Measurements from ENCODE around the gene MYBPHL. TPM values are rescaled to one million over a fixed set of nuclear protein-coding genes. Genes with fewer than 3 reads are reported as not detected.

The MYBPHL gene
- total and polyA plus RNA-seq, 2 of the 13 experiments (the other 11 are each of a cell fraction or from before 2014, with no cell fraction given): 3.7 to 3.8 TPM

DNA sequence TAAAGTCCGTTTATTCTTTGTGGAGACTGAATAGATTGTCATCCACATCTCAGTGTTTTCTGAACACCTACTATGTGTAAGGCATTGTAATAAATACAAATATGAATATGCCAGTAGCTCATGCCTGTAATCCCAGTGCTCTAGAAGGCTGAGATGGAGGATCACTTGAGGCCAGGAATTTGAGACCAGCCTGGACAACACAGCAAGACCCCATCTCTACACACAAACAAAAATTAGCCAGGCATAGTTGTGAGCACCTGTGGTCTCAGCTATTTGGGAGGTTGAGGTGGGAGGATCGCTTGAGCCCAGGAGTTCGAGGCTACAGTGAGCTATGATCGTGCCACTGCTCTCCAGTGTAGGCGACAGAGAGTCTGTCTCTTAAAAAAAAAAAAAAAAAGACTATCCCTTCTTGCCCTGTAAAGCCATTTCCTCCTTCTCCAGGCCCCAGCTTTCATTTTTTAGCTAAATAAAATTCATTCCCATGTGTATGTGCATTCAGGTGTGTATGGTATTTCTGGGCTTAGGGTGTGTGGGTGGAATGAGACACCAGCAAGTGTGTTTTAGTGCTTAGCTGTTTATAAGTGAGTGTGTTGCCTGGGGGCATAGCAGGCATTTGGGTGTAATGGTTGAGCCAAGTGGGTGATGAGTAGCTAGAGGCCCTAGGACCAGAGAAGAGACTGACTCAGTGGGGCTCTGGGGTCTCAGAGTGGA is 49.7 kb downstream of the MYBPHL start:
- Histone ChIP-seq H3K4me3 (replicated peaks in 1 of 3; ENCODE audit: insufficient read depth in 1 of 3, low read depth in 2 of 3, low read length in 3 of 3) (no peak overlapping the region), H3K27ac (ENCODE audit: extremely low read length, insufficient read depth, low read length) (no peak overlapping the region), H3K27me3 (ENCODE audit: control insufficient read depth in 1 of 2, insufficient read depth in 2 of 2, low read length in 2 of 2) (no peaks in the 10 kb centered on the region), H2AFZ (ENCODE audit: low read length) (no peak overlapping the region), H4K20me1 (ENCODE audit: insufficient read depth, low read length) (no peaks in the 10 kb centered on the region), H3K4me1 (ENCODE audit: insufficient read depth, low read length) (peaks cover 35% of the 10 kb centered on the region), H3K36me3 (replicated peaks in 1 of 2; ENCODE audit: control insufficient read depth in 1 of 2, insufficient read depth in 2 of 2, low read length in 2 of 2) (peaks cover 0 to 10% of the 10 kb centered on the region in 2 experiments; a peak in 1 of 5 replicates), H3K4me2 (ENCODE audit: low read depth, low read length) (no peak overlapping the region), H3K9me3 (ENCODE audit: low read length) (no peaks in the 10 kb centered on the region), H3K9ac (ENCODE audit: insufficient read depth, low read depth, low read length) (no peak overlapping the region), H3K79me2 (ENCODE audit: insufficient read depth, low read length) (no peaks in the 10 kb centered on the region)
- POLR2A ChIA-PET: no interaction called here
- DNase-seq (ENCODE audit: low spot score) (no peak), ATAC-seq (no peak), FAIRE-seq (no peak)
- 90% methylated on average over 5 of the region's 5 CpGs for WGBS (ENCODE audit: low lambda C conversion rate)
- intact Hi-C loops (cut with micrococcal nuclease; ENCODE audit: unreplicated experiment) (no loop called here), in situ Hi-C loops (cut with HindIII; ENCODE audit: extremely low pct_ligation_motif_present, low pct_unique_long_range_greater_than_20kb) (no loop called here)
- no TSS peak for BruUV-seq (replicated peaks)
- CTCF ChIA-PET (ENCODE audit: low intra/inter-chr PET ratio, low total read pairs): no interaction called here
- TF ChIP-seq ZNF121 (CRISPR knock-in tag; IDR thresholded peaks at IDR 0.05): 0 out of 2 replicates have a peak, but pooled peaks have one; percentile 27
- peak; percentile 19; the same call in 1 of the 2 replicates for TF ChIP-seq ZKSCAN1 (IDR thresholded peaks at IDR 0.05; ENCODE audit: low read length)
- no peak for TF ChIP-seq SNAPC2 (CRISPR knock-in tag; IDR thresholded peaks at IDR 0.05)
- TF ChIP-seq, protein P1, sequence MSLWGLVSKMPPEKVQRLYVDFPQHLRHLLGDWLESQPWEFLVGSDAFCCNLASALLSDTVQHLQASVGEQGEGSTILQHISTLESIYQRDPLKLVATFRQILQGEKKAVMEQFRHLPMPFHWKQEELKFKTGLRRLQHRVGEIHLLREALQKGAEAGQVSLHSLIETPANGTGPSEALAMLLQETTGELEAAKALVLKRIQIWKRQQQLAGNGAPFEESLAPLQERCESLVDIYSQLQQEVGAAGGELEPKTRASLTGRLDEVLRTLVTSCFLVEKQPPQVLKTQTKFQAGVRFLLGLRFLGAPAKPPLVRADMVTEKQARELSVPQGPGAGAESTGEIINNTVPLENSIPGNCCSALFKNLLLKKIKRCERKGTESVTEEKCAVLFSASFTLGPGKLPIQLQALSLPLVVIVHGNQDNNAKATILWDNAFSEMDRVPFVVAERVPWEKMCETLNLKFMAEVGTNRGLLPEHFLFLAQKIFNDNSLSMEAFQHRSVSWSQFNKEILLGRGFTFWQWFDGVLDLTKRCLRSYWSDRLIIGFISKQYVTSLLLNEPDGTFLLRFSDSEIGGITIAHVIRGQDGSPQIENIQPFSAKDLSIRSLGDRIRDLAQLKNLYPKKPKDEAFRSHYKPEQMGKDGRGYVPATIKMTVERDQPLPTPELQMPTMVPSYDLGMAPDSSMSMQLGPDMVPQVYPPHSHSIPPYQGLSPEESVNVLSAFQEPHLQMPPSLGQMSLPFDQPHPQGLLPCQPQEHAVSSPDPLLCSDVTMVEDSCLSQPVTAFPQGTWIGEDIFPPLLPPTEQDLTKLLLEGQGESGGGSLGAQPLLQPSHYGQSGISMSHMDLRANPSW (CRISPR knock-in tag; IDR thresholded peaks at IDR 0.05; ENCODE audit: borderline replicate concordance): no peak

DNA sequence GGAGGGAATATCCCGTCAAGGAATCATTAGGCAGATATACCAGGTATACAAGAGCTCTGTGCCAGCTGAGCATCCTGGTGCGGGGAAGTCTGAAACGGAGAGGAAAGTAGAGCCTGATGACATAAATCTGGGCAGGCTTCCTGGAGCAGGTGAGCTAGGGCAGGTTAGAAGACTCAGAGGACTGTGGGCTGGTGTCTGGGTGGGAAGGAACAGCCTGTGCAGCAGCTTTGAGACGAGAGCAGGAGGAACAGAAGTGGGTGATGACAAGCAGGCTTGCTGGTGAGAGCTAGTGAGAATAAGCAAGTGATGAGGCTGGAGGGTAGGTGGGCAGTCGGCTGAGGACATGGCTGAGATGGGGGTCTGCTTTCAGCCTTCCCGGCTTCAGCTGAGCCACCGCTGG is 50.7 kb downstream of the MYBPHL start:
- no peak overlapping the region for H3K27ac ChIP-seq (ENCODE audit: extremely low read length, insufficient read depth, low read length)
- ChIA-PET POLR2A (interaction anchor here (1.3 to 1.5 kb wide), 2 partner anchors 43 to 142 kb away, joined by 4 read pairs; partner anchors contain the start of gene SORT1), CTCF (ENCODE audit: low intra/inter-chr PET ratio, low total read pairs) (no interaction called here)
- no peaks in the 10 kb centered on the region for H3K27me3 ChIP-seq (ENCODE audit: control insufficient read depth in 1 of 2, insufficient read depth in 2 of 2, low read length in 2 of 2)
- no peak for TF ChIP-seq ZNF652 (CRISPR knock-in tag; IDR thresholded peaks at IDR 0.05; ENCODE audit: borderline replicate concordance, low read depth)
- peaks cover 35% of the 10 kb centered on the region for H3K4me1 ChIP-seq (ENCODE audit: insufficient read depth, low read length)
- peaks cover 0 to 10% of the 10 kb centered on the region in 2 experiments; a peak in 1 of 5 replicates for H3K36me3 ChIP-seq (replicated peaks in 1 of 2; ENCODE audit: control insufficient read depth in 1 of 2, insufficient read depth in 2 of 2, low read length in 2 of 2)
- BruUV-seq (replicated peaks): no TSS peak
- no peaks in the 10 kb centered on the region for H4K20me1 ChIP-seq (ENCODE audit: insufficient read depth, low read length)
- DNase-seq (ENCODE audit: low spot score): no peak
- H2AFZ ChIP-seq (ENCODE audit: low read length): no peak overlapping the region
- H3K9ac ChIP-seq (ENCODE audit: insufficient read depth, low read depth, low read length): no peak overlapping the region
- H3K4me3 ChIP-seq (replicated peaks in 1 of 3; ENCODE audit: insufficient read depth in 1 of 3, low read depth in 2 of 3, low read length in 3 of 3): no peak overlapping the region
- H3K79me2 ChIP-seq (ENCODE audit: insufficient read depth, low read length): no peaks in the 10 kb centered on the region
- in situ Hi-C loops (cut with HindIII; ENCODE audit: extremely low pct_ligation_motif_present, low pct_unique_long_range_greater_than_20kb): no loop called here
- H3K9me3 ChIP-seq (ENCODE audit: low read length): no peaks in the 10 kb centered on the region
- WGBS (ENCODE audit: low lambda C conversion rate): 83% methylated on average over 7 of the region's 7 CpGs
- no peak for FAIRE-seq
- H3K4me2 ChIP-seq (ENCODE audit: low read depth, low read length): no peak overlapping the region
- no peak for ATAC-seq
- intact Hi-C loops (cut with micrococcal nuclease; ENCODE audit: unreplicated experiment): no loop called here
